ENCODE data around the gene DEPDC1B. TPM values are rescaled to one million over a fixed set of nuclear protein-coding genes. Genes with fewer than 3 reads are reported as not detected.
A peak's percentile ranks its signal among the peaks of the same experiment; 100 is the strongest.

DEPDC1B gene, protein sequence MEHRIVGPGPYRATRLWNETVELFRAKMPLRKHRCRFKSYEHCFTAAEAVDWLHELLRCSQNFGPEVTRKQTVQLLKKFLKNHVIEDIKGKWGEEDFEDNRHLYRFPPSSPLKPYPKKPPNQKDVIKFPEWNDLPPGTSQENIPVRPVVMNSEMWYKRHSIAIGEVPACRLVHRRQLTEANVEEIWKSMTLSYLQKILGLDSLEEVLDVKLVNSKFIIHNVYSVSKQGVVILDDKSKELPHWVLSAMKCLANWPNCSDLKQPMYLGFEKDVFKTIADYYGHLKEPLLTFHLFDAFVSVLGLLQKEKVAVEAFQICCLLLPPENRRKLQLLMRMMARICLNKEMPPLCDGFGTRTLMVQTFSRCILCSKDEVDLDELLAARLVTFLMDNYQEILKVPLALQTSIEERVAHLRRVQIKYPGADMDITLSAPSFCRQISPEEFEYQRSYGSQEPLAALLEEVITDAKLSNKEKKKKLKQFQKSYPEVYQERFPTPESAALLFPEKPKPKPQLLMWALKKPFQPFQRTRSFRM
- total RNA-seq = 0.30 TPM
- long read RNA-seq = 0 reads

- H3K9me3 ChIP-seq (replicated peaks) = no peaks in the 10 kb centered on the region
- peak; percentile 83 for DNase-seq
- H3K27me3 ChIP-seq (ENCODE audit: low read depth) = no peaks in the 10 kb centered on the region
- H3K4me3 ChIP-seq = peak within 1 kb of the TSS; percentile 86
- TF ChIP-seq, protein P1, sequence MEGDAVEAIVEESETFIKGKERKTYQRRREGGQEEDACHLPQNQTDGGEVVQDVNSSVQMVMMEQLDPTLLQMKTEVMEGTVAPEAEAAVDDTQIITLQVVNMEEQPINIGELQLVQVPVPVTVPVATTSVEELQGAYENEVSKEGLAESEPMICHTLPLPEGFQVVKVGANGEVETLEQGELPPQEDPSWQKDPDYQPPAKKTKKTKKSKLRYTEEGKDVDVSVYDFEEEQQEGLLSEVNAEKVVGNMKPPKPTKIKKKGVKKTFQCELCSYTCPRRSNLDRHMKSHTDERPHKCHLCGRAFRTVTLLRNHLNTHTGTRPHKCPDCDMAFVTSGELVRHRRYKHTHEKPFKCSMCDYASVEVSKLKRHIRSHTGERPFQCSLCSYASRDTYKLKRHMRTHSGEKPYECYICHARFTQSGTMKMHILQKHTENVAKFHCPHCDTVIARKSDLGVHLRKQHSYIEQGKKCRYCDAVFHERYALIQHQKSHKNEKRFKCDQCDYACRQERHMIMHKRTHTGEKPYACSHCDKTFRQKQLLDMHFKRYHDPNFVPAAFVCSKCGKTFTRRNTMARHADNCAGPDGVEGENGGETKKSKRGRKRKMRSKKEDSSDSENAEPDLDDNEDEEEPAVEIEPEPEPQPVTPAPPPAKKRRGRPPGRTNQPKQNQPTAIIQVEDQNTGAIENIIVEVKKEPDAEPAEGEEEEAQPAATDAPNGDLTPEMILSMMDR (IDR thresholded peaks at IDR 0.05; ENCODE audit: borderline replicate concordance) = peak; percentile 6
- peaks cover 28% of the 10 kb centered on the region for H3K4me1 ChIP-seq
- intact Hi-C loops (cut with micrococcal nuclease) = no loop called here
- H3K27ac ChIP-seq (replicated peaks) = peak within 1 kb of the TSS; percentile 57
- no peaks in the 10 kb centered on the region for H3K36me3 ChIP-seq
Observed at GRCh38 chr5:60699609-60700415, at the start of gene DEPDC1B. Gene DEPDC1B (minus strand): TSS chr5:60700166. CDS start chr5:60700093, 73 bp downstream.

GRCh38 chr5:60744682-60745081 lies 44.7 kb upstream of the DEPDC1B start:
- intact Hi-C loops (cut with micrococcal nuclease) = no loop called here
- Histone ChIP-seq H3K27ac (replicated peaks) (no peak overlapping the region), H3K27me3 (ENCODE audit: low read depth) (no peaks in the 10 kb centered on the region), H3K4me3 (no peak overlapping the region), H3K36me3 (no peaks in the 10 kb centered on the region), H3K9me3 (replicated peaks) (peaks cover 21% of the 10 kb centered on the region), H3K4me1 (no peaks in the 10 kb centered on the region)
- TF ChIP-seq, protein P1 (IDR thresholded peaks at IDR 0.05; ENCODE audit: borderline replicate concordance) = no peak
- DNase-seq = no peak

DNA sequence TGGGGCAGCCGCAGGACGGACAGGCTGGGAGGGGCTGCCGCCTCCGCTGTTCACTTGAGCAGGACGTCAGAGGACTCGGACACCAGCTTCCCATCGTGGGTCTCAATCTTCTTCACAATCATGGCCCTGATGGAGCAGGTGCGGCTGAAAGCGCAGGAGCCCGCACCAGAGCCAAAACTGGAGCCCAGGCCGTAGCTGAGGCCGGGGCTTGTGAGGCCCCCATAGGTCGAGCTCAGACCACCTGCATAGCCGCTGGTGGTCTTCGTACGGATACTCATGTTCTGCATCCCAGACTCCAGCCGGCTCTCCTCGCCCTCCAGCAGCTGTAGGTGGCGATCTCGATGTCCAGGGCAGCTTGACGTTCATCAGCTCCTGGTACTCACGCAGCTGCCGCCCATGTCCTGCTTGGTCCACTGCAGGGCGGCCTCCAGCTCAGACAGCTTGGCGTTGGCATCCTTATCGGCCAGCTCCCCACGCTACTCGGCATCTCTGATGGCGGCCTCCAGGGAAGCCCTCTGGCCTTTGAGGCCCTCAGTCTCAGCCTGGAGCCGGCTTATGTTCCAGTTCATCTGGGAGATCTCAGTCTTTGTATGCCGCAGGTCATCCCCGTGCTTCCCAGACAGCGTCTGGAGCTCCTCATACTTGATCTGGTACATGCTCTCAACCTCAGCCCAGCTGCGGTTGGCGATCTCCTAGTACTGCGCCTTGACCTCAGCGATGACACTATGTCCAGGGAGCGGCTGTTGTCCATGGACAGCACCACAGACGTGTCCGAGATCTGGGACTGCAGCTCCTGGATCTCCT lies 43.7 kb upstream of the DEPDC1B start:
- peaks cover 29% of the 10 kb centered on the region for H3K9me3 ChIP-seq (replicated peaks)
- no peak overlapping the region for H3K27ac ChIP-seq (replicated peaks)
- intact Hi-C loops (cut with micrococcal nuclease) = no loop called here
- no peaks in the 10 kb centered on the region for H3K36me3 ChIP-seq
- DNase-seq = no peak
- no peaks in the 10 kb centered on the region for H3K4me1 ChIP-seq
- TF ChIP-seq, protein P1 (IDR thresholded peaks at IDR 0.05; ENCODE audit: borderline replicate concordance) = no peak
- H3K4me3 ChIP-seq = no peak overlapping the region
- no peaks in the 10 kb centered on the region for H3K27me3 ChIP-seq (ENCODE audit: low read depth)

GRCh38 chr5:60740322-60740721 lies 40.4 kb upstream of the DEPDC1B start:
- Histone ChIP-seq H3K36me3 (no peaks in the 10 kb centered on the region), H3K4me1 (no peaks in the 10 kb centered on the region), H3K9me3 (replicated peaks) (peaks cover 29% of the 10 kb centered on the region), H3K27ac (replicated peaks) (no peak overlapping the region), H3K27me3 (ENCODE audit: low read depth) (no peaks in the 10 kb centered on the region), H3K4me3 (no peak overlapping the region)
- no peak for DNase-seq
- TF ChIP-seq, protein P1 (IDR thresholded peaks at IDR 0.05; ENCODE audit: borderline replicate concordance) = no peak
- intact Hi-C loops (cut with micrococcal nuclease) = no loop called here

DNA sequence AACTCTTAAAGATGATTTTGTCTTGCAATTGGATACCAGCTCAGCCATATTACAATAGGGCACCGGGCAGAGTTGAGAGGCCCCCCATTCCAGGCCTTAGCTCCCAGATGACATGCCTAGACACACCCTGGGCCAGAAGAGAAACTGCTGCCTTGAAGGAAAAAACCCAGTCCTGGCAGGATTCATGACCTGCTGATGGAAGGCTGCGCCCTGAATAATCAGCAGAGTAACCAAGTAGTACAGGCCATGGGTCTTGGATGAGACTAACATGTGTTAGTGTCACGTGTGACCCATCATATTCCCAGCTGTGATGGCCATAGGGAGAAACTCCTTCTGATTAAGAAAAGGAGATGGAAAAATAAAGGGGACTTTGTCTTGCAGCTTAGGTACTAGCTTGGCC lies 39.0 kb upstream of the DEPDC1B start:
- Histone ChIP-seq H3K36me3 (no peaks in the 10 kb centered on the region), H3K4me3 (no peak overlapping the region), H3K27me3 (ENCODE audit: low read depth) (no peaks in the 10 kb centered on the region), H3K27ac (replicated peaks) (no peak overlapping the region), H3K9me3 (replicated peaks) (peaks cover 29% of the 10 kb centered on the region), H3K4me1 (no peaks in the 10 kb centered on the region)
- intact Hi-C loops (cut with micrococcal nuclease) = no loop called here
- DNase-seq = no peak
- TF ChIP-seq, protein P1 (IDR thresholded peaks at IDR 0.05; ENCODE audit: borderline replicate concordance) = no peak

All from left ventricle myocardium inferior (tissue), 1 donor.